NOMO-1 (cell line): Measurements from ENCODE around the gene DTWD1.
"Not testable (repeated sequence)": the region's sequence is repeated elsewhere in the genome, so short reads cannot be mapped to it uniquely, and the experiment has no call there.

Experiments used
- DNase-seq, 2 experiments: peaks; one replicate each; lab custom pipeline; 2025; ENCODE audit not compliant: unreplicated experiment in 2 of 2; lab: John Stamatoyannopoulos, UW

The DTWD1 gene

DNA sequence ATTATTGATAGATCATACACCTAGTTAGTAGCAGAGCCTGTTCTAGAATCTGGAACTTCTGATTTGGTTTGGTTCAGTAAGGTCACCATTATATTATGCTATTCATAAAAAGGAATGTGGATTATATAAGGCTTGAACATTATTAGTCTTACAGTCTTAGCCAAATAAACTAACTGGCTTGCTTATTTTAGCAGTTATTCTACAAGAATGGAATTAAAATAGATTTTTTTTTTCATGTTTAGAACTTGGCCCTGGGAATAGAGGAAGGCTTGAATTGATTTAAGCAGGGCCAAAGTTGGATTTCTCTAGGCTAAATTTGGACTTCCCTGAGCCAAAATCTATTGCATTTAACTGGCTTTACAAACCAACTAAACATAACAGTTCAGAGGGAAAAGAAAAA, 24.4 kb downstream of the DTWD1 start:
- no peak for DNase-seq

DNA sequence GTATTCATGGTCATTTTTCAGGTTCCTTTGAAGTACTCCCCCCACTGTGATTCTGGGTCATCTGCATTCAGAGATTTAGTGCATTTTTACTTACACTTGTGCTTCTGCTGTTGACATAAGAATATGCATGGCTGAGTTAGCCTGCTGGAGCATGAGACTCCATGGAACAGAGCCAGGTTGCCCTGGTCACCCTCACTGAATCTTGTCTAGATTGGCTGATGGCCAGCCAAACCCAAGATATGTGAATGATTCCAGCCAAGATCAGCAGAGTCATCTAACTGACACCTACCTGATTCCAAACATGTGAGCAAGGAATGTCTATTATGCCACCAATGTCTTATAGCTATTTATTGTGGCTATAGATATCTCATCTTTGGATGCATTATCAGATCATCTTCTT, 25.1 kb downstream of the DTWD1 start:
- DNase-seq: no peak

DNA sequence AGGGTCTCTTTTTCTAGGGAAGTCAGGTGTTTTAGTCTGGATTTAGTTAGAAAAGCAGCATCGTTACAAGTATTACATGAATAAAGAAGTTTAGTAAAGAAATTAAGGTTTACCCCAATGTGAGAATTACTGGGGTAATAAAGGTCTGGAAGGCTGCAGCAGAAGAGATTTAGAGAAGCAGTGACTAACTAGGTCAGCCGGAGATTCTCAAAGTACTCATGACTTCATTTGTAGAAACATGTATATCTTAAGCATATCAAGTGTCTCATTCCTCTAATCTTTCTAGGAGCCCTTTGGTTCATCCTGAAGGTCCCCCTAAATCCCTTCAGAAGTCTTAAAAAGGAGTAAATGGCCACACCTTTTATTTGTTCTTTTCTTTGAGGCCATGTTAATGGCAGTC, 26.0 kb downstream of the DTWD1 start:
- DNase-seq: no peak

DNA sequence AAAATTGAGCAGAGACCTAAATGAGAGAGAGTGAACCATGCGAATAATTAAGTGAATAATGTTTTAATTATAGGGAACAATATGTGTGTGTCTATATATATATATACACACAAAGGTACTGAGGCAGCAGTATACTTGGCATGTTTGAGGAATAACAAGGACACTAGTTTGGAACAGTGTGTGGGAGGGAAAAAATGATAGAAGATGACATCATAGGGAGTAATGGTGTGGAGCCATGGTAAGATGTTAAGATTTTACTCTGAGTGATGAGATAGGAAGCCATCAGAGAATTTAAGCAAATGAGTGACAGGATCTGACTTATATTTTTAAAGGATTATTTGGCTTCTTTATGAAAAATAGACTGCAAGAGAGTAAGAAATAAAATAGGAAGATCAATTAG, 29.1 kb downstream of the DTWD1 start:
- DNase-seq: no peak

- no peak for DNase-seq
Measured at GRCh38 chr15:49650676-49651075, 29.8 kb downstream of the DTWD1 start.

GRCh38 chr15:49652922-49653321, 32.1 kb downstream of the DTWD1 start:
- no peak for DNase-seq

DNA sequence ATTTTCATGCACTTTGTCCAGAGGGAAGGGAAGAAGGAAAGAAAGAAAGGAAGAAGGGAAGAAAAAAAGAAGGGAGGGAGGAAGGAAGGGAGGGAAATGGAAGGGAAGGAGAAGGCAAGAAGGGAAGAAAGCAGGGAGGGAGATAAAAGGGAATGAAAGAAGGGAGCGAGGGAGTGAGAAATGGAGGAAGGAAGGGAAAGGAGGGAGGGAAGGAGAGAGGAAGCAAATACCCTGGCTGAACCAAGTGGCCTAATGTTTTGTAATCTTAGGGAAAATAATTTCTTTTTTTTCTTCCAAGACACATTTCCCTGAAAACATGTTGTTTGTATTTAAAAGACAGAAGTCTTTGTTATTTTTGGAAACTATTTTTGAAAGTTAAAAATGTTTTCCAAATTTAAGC, 35.9 kb downstream of the DTWD1 start:
- DNase-seq: no peak

DNA sequence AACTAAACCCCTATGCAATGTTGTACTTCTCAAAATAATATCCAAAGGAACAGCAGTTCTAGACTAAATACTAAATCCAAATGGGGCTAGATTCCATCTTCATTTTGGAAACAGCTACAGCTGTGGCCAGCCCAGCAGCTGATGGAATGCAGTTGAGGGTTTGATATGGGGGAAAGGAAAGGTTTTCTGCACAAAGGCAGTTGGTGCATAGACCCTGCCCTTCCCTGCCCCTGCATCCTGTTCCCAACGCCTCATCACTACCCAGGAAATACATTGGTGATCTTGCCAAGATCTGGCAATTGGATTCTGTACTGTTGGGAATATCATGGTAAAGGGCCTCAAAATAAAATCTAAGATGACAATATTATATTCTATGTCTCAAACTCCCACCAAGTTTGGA, 43.9 kb downstream of the DTWD1 start:
- no peak for DNase-seq

GRCh38 chr15:49666486-49666885, 45.6 kb downstream of the DTWD1 start:
- peak in 1 of 2 experiments; percentile 4 for DNase-seq

- no peak for DNase-seq
Measured at GRCh38 chr15:49669288-49669687, 48.4 kb downstream of the DTWD1 start.

DNA sequence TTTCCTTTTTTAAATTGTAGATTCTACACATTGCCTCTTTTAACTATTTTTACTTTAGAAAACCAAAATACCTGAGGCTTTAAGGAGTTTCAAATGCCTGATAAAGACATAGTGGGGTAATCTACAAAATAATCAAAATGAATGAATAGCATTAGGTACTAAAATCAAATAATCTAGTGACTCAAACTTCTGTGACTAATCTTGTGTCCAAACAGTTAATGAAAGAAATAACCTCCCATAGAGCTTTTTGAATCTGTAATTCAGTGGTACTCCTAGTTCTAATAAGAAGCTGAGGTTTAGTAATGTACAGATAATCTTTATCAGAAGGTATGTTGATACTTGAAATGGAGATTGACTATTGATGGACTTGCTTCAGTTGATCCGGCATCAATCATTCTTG, 53.0 kb downstream of the DTWD1 start:
- DNase-seq: no peak

GRCh38 chr15:49674370-49674769, 53.5 kb downstream of the DTWD1 start:
- DNase-seq: no peak

GRCh38 chr15:49675041-49675440, 54.2 kb downstream of the DTWD1 start:
- DNase-seq: no peak

DNA sequence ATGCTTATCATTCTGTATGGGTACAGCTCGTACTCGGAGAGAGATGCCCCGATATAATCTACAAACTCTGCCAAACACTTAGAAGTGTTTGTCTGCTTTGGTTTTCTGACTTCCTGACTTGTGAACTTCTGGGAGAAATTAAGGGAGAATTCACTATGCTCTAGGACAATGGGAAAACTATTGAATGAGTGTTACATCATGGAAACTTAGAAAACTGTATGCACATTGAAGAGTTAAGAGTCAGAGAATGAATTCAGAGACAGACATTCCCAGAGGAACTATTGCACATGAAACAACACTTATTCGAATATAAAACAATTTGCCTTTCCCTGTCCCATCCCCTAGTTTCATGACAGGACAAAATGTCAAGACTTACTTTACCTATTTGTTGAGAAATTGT, 57.8 kb downstream of the DTWD1 start:
- DNase-seq: no peak

- no peak for DNase-seq
Measured at GRCh38 chr15:49686599-49686998, 65.8 kb downstream of the DTWD1 start.

DNA sequence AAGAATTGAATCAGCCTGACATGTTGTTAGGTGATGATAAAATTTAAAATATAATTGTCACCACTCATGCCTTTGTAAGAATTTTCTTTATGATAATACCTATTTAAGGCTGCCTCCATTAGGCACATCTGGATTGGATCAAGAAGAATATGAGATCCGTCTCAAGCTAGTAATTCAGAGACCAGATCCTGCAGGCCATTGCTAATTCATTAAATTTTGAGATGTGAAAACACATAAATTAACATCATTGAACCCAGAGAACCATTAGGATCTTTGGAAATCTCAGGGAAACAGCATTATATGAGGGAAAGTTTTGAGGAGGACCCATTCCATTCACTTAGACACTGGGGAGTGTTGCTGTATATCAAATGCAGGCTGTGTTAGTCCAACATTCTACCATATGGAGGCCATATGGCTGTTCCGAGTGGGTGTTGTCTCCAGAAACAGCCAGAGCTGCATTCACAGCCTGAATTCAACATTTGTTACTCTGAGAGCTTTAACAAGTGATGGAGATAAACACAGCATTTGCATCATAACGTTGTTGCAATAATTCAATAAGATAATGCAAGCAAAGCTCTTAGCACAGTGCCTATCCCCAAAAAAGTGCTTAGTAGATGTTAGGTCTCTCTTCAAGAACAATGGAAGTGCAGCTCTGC, 67.4 kb downstream of the DTWD1 start:
- no peak for DNase-seq

DNA sequence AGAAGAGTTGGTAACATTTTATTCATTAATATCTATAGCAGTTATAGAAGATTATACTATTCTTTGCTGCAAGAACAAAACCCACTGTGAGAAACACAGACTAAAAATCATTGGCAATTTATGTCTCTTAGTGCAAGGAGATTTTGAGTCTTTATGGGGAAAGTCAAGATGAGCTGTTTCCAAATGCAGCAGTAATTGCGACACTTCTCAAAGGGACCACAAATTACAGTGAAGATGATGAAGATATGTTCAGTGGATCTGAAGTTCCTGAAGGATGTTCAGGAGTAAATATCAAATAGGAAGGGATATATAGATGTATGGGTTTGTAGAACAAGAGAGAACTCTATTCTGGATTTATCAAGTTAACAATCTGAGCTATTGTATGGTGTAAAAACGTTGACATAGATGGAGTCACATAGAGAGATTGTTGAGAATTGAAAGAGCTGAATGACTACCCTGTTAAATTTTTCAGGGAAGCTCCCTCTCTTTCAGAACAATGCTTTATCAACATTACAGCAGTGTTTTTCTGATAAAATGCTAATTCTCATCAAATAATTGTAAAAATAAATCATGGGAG, 71.8 kb downstream of the DTWD1 start:
- peak in 1 of 2 experiments; percentile 8 for DNase-seq

- no peak for DNase-seq
Measured at GRCh38 chr15:49693498-49693897, 72.7 kb downstream of the DTWD1 start.

DNA sequence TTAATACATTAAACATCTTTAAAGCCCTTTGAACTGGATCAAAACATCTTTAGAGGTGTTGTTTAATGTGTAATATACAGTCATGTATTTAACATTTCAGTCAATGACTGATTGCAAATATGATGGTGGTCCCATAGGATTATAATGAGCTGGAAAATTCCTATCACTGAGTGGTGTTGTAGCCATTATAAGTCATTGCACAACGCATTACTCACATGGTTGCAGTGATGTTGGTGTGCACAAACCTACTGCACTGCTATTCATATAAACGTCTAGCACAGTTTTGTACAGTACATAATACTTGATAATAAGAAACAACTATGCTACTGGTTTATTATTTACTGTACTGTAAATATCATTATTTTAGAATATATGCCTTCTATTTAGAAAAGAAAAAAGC, 75.6 kb downstream of the DTWD1 start:
- DNase-seq: no peak

DNA sequence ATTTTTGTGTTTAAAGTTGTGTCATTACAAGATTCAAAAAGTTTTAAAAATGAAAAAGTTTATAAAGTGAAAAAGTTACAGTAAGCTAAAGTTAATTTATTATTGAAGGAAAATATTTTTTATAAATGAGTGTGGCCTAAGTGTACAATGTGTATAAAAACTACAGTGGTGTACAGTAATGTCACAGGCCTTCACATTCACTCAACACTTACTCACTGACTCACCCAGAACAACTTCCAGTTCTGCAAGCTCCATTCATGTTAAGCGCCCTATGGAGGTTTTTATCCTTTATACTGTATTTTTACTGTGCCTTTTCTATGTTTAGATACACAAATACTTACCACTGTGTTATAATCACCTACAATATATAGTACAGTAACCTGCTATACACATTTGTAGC, 76.3 kb downstream of the DTWD1 start:
- DNase-seq: no peak

DNA sequence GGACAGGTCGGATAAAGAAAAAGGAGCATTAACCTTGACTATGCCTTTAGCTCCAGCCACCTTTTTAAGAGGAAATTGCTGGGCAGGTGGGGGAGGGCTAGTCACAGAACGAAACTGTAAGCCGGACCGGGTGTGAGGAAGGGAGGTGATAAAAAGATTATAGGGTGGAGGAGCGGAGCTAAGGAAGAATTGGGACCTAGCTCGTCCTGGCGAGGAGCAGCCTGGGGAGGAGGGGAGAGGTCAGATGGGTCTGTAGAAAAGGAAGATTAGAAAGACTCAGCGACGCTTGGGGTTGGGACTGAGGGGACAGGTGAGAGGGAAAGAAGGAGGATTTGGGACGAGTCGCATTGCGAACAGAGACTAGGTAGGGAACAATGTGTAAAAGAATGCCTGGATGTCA, 82.1 kb downstream of the DTWD1 start:
- DNase-seq: not testable (repeated sequence)
